Type B pancreatic cell (in vitro differentiated cells): Measurements from ENCODE around the gene FAM156A. TPM values are rescaled to one million over a fixed set of nuclear protein-coding genes. Genes with fewer than 3 reads are reported as not detected.
"Not testable (repeated sequence)": the region's sequence is repeated elsewhere in the genome, so short reads cannot be mapped to it uniquely, and the experiment has no call there.

ENCODE experiments used
- DNase-seq: peaks from one replicate; pipeline ENCODE4 v3.0.0; 2021; ENCODE audit warnings: mixed read lengths; ENCODE audit not compliant: unreplicated experiment; ENCODE audit errors: extremely low spot score
- H3K27ac Mint-ChIP-seq: 2 replicates; pipeline ENCODE4 v1.8.0; 2021; ENCODE audit warnings: mild to moderate bottlenecking, mixed read lengths
- H3K27me3 Mint-ChIP-seq: 2 replicates; pipeline ENCODE4 v1.8.0; 2021; ENCODE audit warnings: mixed read lengths
- H3K36me3 Mint-ChIP-seq: 2 replicates; pipeline ENCODE4 v1.8.0; 2021; ENCODE audit warnings: mixed read lengths
- H3K4me1 Mint-ChIP-seq: one replicate; pipeline ENCODE4 v1.8.0; 2021; ENCODE audit warnings: mixed read lengths; ENCODE audit not compliant: unreplicated experiment
- H3K4me3 Mint-ChIP-seq: 2 replicates; pipeline ENCODE4 v1.8.0; 2021; ENCODE audit warnings: mild to moderate bottlenecking, mixed read lengths
- H3K9me3 Mint-ChIP-seq: 2 replicates; pipeline ENCODE4 v1.8.0; 2021; ENCODE audit warnings: mixed read lengths
- long read RNA-seq: library from polyadenylated mRNA; unstranded; transcript quantifications from one replicate; pipeline ENCODE4 v2.0.0, GENCODE V29; 2020
- total RNA-seq: library from RNA; stranded (reverse); gene quantifications from 2 replicates; pipeline ENCODE4 v1.2.1, GENCODE V29; 2021; ENCODE audit warnings: low replicate concordance
- TF ChIP-seq, protein P1 (sequence below): fragments of 200-600 bp; sonication (generic); conservative IDR thresholded peaks from 2 replicates; pipeline ENCODE4 v1.5.0; 2021; ENCODE audit warnings: antibody characterized with exemption, mild to moderate bottlenecking

FAM156A gene
- 16.7 and 23.7 TPM in 2 replicates for total RNA-seq
- long read RNA-seq, transcript FAM156A-215 (4 exons, 644 nt): major isoform, 10 of 38 reads
- long read RNA-seq, transcript FAM156A-201 (4 exons, 2,942 nt): minor isoform, 7 of 38 reads
- long read RNA-seq, transcript FAM156A-221 (3 exons, 3,757 nt): minor isoform, 8 of 38 reads
- long read RNA-seq, partial matches to known transcripts: 3 of 38 reads
- long read RNA-seq, other reads (novel, unspliced or antisense): 8 of 38 reads

DNA sequence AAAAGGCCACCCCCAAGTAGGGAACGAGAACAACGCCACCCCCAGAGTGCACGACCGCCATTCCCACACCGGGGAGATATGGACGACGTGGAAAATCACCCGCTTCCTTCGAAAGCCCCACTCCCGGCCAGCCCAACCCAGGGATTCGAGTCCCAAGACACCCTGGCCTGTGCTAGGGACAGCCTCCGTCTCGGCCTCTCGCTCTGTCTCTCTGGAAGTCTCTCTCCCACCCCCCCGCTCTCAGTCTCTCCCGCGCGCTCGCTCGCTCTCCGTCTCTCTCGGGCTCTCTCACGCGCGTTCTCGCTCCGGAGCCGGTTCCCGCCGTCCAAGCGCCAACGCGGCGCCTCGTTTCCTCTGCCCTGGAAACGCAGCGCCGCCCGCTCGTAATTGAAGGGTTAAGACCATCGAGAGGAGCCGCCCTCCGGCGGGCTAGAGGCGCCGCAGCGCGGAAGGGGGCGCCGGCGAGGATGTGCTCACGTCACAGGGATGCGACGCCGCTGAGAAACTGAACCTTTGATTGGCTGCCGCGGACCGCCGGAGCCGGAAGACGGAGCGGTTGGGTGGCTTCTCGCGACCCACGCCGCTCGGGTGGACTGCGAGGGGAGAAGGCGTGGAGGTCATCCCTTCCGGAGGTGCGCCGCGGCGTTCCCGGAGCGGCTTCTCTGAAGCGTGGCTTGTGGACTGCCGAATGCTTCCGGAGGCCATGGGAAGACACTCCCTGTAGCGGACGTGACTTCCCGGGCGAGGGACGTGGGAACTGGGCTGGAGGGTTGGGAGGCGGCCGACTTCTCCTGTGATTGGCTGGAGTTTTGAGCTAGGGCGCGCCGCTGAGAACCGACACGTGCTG lies at the start of gene FAM156A:
Gene FAM156A, minus strand, starts transcription at position 406 of the 847 bp plus-strand sequence. CDS start 9,930 bp downstream, outside the sequence.
- not testable (repeated sequence) for H3K27ac Mint-ChIP-seq, H3K4me1 Mint-ChIP-seq, H3K4me3 Mint-ChIP-seq, H3K36me3 Mint-ChIP-seq, DNase-seq, H3K9me3 Mint-ChIP-seq, H3K27me3 Mint-ChIP-seq

- peak; percentile 39 for DNase-seq
- Mint-ChIP-seq H3K9me3 (peaks cover 4% of the 10 kb centered on the region), H3K27me3 (no peaks in the 10 kb centered on the region), H3K36me3 (no peaks in the 10 kb centered on the region), H3K4me3 (no peak overlapping the region), H3K4me1 (peaks cover 12% of the 10 kb centered on the region), H3K27ac (peak overlapping the region; percentile 59)
- TF ChIP-seq, protein P1, sequence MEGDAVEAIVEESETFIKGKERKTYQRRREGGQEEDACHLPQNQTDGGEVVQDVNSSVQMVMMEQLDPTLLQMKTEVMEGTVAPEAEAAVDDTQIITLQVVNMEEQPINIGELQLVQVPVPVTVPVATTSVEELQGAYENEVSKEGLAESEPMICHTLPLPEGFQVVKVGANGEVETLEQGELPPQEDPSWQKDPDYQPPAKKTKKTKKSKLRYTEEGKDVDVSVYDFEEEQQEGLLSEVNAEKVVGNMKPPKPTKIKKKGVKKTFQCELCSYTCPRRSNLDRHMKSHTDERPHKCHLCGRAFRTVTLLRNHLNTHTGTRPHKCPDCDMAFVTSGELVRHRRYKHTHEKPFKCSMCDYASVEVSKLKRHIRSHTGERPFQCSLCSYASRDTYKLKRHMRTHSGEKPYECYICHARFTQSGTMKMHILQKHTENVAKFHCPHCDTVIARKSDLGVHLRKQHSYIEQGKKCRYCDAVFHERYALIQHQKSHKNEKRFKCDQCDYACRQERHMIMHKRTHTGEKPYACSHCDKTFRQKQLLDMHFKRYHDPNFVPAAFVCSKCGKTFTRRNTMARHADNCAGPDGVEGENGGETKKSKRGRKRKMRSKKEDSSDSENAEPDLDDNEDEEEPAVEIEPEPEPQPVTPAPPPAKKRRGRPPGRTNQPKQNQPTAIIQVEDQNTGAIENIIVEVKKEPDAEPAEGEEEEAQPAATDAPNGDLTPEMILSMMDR: no peak
Observed at GRCh38 chrX:53005327-53005726, 47.0 kb upstream of the FAM156A start.

GRCh38 chrX:53004811-53005210 lies 46.5 kb upstream of the FAM156A start:
- peaks cover 4% of the 10 kb centered on the region for H3K9me3 Mint-ChIP-seq
- peak; percentile 40 for DNase-seq
- H3K36me3 Mint-ChIP-seq: no peaks in the 10 kb centered on the region
- H3K4me3 Mint-ChIP-seq: peak overlapping the region; percentile 24
- no peaks in the 10 kb centered on the region for H3K27me3 Mint-ChIP-seq
- H3K27ac Mint-ChIP-seq: peak overlapping the region; percentile 59
- peaks cover 12% of the 10 kb centered on the region for H3K4me1 Mint-ChIP-seq
- TF ChIP-seq, protein P1: no peak

DNA sequence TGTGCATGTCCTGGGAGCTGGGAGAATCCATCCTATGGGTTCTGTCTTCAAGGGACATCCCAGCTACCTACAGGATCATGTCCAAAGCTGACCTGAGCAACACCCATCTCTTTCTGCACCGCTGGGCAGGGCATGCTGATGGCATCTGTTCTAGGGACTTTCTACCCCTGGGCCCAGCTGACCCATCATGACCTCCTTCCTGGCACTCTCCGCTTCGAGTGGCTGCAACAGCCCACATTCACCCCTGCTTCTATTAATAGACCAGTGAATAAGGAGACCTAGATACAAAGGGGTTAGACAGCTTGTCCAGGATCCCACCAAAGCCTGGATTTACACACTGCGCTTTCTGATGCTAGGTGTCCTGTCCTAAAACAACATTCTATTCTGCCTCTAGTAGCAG lies 45.7 kb upstream of the FAM156A start:
- Mint-ChIP-seq H3K4me3 (no peak overlapping the region), H3K9me3 (peaks cover 4% of the 10 kb centered on the region), H3K27ac (no peak overlapping the region), H3K36me3 (no peaks in the 10 kb centered on the region), H3K4me1 (peaks cover 12% of the 10 kb centered on the region), H3K27me3 (no peaks in the 10 kb centered on the region)
- TF ChIP-seq, protein P1: no peak
- peak; percentile 42 for DNase-seq

DNA sequence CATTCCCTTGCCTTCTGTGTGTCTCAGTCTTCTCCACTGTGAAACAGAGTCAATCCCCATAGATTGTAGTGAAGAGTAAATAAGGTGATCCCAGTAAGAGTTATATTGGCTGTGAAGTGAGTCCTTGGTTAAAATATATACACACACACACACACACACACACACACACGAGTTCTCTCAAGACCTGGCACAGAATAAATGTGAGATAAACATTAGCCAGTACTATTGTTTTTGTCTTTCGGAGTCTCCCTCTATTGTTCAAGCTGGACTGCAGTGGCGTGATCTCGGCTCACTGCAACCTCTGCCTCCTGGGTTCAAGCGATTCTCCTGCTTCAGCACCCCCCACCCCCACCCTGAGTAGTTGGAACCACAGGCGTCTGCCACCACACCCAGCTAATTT lies 44.8 kb upstream of the FAM156A start:
- TF ChIP-seq, protein P1: no peak
- no peak overlapping the region for H3K27ac Mint-ChIP-seq
- no peak overlapping the region for H3K4me3 Mint-ChIP-seq
- peaks cover 12% of the 10 kb centered on the region for H3K4me1 Mint-ChIP-seq
- H3K36me3 Mint-ChIP-seq: no peaks in the 10 kb centered on the region
- no peak for DNase-seq
- peaks cover 4% of the 10 kb centered on the region for H3K9me3 Mint-ChIP-seq
- H3K27me3 Mint-ChIP-seq: no peaks in the 10 kb centered on the region

- Mint-ChIP-seq H3K4me3 (no peak overlapping the region), H3K27ac (no peak overlapping the region), H3K4me1 (peaks cover 12% of the 10 kb centered on the region), H3K27me3 (no peaks in the 10 kb centered on the region), H3K36me3 (no peaks in the 10 kb centered on the region), H3K9me3 (peaks cover 4% of the 10 kb centered on the region)
- DNase-seq: peak; percentile 10
- TF ChIP-seq, protein P1: no peak
Observed at GRCh38 chrX:53001958-53002357, 43.6 kb upstream of the FAM156A start.
